GM21717 (cell line): ENCODE data around the gene DNAH17.

ENCODE experiments used
- ATAC-seq: cut with Tn5 transposase; IDR thresholded peaks from one replicate; pipeline ENCODE4 v1.9.1; 2021; ENCODE audit warnings: mild to moderate bottlenecking, moderate library complexity; ENCODE audit not compliant: unreplicated experiment

The DNAH17 gene

GRCh38 chr17:78434455-78435329 is 142.5 kb downstream of the DNAH17 start:
- no peak for ATAC-seq

GRCh38 chr17:78433780-78434335 is 143.3 kb downstream of the DNAH17 start:
- no peak for ATAC-seq

GRCh38 chr17:78433013-78433727 is 144.0 kb downstream of the DNAH17 start:
- ATAC-seq, result no peak

GRCh38 chr17:78432226-78433012 is 144.8 kb downstream of the DNAH17 start:
- no peak for ATAC-seq

- ATAC-seq, result no peak
Observed at GRCh38 chr17:78431692-78431958, 145.6 kb downstream of the DNAH17 start.

- ATAC-seq, result no peak
Observed at GRCh38 chr17:78430892-78431691, 146.1 kb downstream of the DNAH17 start.

- no peak for ATAC-seq
Observed at GRCh38 chr17:78429618-78429995, 147.6 kb downstream of the DNAH17 start.

- ATAC-seq, result no peak
Observed at GRCh38 chr17:78428836-78429617, 148.2 kb downstream of the DNAH17 start.

- no peak for ATAC-seq
Observed at GRCh38 chr17:78428025-78428575, 149.1 kb downstream of the DNAH17 start.

- ATAC-seq, result no peak
Observed at GRCh38 chr17:78427140-78427539, 150.1 kb downstream of the DNAH17 start.

GRCh38 chr17:78426293-78426879 is 150.8 kb downstream of the DNAH17 start:
- no peak for ATAC-seq

GRCh38 chr17:78425429-78425828 is 151.8 kb downstream of the DNAH17 start:
- ATAC-seq, result no peak

GRCh38 chr17:78423961-78424675 is 153.1 kb downstream of the DNAH17 start:
- ATAC-seq, result no peak

GRCh38 chr17:78422872-78423588 is 154.2 kb downstream of the DNAH17 start:
- no peak for ATAC-seq

- no peak for ATAC-seq
Observed at GRCh38 chr17:78422267-78422605, 155.0 kb downstream of the DNAH17 start.

- no peak for ATAC-seq
Observed at GRCh38 chr17:78421534-78422266, 155.5 kb downstream of the DNAH17 start.

- ATAC-seq, result no peak
Observed at GRCh38 chr17:78421084-78421533, 156.1 kb downstream of the DNAH17 start.
